Measurements from ENCODE around the gene SMIM8.

SMIM8 gene

DNA sequence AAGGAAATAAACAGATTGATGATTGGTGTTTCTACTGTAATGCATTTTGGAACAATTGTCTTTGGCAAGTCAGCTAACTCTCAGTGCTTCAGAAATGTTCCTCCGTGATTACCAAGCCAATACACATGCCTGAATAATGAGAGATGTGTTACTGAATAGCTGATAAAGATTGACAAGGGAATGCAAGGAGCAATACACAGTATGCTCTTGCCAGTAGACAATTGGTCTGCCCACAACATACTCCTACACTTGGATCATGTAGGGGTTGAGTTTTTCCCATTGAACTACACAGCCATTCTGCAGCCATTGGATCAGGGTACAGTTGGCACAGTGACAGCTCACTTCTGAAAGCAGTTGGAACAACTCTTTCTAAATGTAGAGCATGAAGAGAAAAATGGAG is 12.3 kb downstream of the SMIM8 start:
- no peak for DNase-seq (ENCODE audit: low spot score)

DNA sequence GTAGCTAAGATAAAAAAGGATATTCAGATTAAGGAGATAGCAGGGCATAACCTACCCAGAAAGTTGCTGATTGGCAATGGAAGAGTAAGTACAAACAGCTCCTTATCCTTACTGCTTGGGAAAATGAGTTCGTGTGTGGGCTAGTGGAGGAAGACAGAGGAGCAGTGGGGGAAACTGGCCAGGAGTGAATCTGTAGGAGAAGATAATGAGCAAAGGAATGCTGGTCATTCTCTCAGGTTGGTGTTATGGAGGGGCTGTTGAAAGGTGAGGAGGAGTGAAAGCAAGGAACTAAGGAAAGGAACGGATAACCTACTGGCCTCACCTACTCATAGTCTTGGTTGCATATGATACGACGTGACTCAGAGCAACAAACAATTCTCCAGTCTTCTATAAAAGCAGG is 14.0 kb downstream of the SMIM8 start:
- DNase-seq (ENCODE audit: low spot score), result no peak

DNA sequence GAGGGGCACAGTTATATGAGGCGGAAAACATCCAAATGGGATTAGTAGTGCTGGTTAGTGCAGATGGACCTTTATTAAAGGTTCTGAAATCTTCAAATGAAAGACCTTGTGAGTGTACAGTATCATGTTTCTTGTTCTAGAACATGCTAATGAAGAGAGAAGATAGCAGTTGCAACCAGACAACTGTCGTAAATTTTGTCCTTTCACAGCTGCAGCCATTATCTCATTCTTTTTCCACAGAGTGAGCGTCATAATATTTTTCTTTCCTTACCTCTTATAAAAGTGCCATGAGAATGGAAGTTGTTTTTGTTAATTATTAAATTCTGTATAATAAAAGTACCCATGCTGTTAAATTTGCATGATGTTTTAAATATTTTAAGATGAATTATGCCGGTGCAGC is 17.8 kb downstream of the SMIM8 start:
- DNase-seq (ENCODE audit: low spot score), result no peak

DNA sequence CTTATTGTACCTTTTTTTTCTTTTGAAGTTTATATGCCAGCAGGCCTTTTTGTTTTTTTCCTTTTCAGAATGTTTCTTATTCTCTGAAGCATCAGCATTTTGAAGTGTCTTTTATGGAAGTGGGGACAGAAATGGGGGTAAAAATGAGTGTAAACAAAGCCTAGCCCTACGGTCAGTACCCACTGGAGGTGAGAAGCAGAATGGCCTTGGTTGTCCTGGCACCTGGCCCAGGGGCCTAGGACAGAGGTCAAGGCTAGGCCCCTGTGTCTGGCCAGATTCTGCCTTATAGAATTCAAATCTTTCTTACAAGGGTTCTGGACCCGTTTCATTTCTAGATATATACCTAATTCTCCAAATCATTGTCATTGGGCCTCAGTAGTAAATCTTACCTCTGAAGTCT is 18.8 kb downstream of the SMIM8 start:
- DNase-seq (ENCODE audit: low spot score), result no peak

DNA sequence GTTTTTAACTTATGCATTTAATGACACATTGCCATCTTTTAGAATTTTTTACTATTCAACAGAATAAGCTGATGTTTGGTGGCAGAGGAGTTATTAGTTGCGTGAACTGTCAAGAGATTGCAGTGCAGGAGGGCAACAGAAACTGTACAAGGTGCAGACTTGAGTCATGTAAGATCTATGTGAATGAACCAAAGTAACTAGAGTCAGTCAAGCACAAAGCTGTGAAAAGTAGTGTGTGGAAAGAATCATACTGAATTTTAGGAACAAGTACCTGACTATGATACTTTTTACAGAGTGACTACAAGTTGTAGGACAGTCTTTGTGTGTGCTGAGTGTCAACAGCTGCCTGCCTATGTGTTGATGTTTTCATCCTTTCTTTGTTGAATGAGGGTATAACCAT is 19.5 kb downstream of the SMIM8 start:
- DNase-seq (ENCODE audit: low spot score), result no peak

DNA sequence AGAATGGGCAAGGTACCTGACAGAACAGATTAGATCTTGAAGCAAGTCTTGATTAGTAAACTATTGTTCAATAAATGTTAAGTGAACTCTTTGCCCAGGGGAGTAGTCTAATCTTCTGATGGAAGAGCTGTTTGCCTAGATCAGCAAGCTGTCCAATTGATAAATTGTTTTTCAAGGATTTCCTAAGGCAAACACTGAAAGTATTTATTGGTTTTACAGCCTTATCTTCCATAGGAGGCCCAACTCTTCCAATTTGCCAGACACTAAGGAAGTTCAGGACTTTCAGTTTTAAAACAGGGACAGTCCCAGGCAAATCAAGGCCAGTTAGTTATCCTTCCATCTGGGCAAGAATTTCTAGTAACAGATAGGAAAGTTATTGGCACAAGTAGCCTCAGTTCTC is 20.4 kb downstream of the SMIM8 start:
- DNase-seq (ENCODE audit: low spot score), result no peak

DNA sequence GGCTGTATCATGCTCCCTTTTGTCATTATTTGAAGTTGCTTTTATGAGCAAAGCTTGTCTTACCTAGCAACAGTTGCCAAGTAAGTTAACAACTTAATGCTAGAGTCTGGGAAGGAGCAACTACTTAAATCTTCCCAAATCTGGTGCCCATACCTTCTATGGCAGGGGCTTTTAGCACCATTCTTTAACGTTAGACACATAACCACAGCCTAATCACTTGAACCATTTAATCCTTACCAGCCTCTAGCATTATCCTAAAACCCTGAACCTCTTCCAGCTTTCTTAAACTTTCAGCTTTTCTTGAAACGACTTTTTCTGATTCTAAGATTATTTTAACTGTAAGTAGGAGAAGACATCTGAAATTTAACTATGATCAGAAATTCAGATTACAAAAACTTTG is 22.3 kb downstream of the SMIM8 start, which contains the start of gene C6orf163:
Gene C6orf163 (plus strand): TSS at position 83 of the 400 bp plus-strand sequence. CDS start 287 bp downstream, at position 370.
- no peak for DNase-seq (ENCODE audit: low spot score)

DNA sequence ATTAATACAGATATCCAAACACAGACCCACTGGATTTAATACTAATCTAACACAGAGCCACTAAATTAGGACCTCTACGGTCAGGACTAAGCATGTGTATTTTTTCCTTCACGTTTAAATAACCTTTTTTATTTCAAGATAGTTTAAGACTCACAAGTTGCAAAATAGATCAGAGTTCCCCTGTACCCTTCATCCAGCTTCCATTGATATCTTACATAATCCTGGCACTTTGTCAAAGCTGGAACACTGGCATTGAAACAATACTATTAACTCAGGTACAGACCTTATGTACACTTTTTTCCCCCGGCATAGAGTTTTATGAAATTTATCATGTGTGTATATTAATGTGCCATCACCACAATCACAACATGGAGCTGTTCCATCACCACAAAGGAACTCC is 24.3 kb downstream of the SMIM8 start:
- no peak for DNase-seq (ENCODE audit: low spot score)

DNA sequence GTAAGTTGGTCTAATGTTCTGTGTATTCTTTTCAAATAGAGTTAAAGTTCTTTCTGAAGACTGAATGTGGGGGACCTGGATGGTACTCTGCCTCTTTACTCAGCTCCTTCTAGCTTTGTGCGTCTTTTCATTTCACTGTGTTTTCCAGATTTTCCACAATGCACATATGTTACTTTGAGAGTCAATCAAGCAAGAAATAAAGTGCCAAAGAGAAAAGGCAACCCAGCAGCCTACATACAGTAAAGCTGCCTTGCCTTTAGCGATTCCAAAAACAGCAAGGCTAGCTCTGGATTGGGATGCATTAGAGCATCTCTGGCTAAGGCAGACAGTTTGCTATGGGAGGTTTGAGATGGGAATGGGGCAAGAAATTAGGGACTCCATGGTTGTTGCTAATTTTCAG is 27.5 kb downstream of the SMIM8 start:
- DNase-seq (ENCODE audit: low spot score), result no peak

DNA sequence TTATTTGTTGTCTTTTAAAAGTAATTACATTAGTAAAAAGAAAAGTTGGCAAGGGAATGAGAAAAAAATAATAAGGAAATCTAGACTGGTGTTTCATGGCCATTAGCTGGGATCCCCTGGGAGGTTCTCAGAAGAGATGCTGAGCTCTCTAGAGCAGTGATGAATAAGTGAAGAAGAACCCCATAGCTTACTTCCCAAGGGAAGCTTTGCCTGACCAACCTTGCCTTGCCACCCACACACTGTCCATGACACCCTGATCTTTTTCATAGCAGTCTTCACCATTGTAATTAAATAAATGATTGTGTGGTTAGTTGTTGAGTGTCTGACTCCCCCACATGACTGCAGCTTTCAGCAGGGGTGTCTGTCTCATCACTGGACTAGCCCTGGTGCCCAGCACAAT is 28.1 kb downstream of the SMIM8 start:
- DNase-seq (ENCODE audit: low spot score), result no peak

DNA sequence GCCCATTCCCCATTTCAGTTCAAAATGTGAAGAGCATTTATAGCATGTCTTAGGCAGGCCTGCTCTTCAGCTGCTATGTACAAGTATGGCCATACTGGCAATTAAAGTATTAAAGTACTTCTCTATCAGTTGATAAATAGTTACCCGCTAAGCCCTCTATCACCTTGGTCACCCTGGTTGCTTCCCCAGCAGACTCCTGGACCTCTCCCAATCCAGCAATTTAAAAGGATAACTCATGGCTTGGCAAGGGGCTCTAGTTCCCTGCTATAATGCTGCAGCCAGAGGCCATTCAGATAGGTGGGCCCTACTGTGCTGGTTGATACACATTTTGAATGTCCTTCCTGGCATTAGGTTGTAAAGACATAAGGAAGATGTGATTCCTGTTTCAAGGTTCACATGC is 29.2 kb downstream of the SMIM8 start:
- DNase-seq (ENCODE audit: low spot score), result no peak

DNA sequence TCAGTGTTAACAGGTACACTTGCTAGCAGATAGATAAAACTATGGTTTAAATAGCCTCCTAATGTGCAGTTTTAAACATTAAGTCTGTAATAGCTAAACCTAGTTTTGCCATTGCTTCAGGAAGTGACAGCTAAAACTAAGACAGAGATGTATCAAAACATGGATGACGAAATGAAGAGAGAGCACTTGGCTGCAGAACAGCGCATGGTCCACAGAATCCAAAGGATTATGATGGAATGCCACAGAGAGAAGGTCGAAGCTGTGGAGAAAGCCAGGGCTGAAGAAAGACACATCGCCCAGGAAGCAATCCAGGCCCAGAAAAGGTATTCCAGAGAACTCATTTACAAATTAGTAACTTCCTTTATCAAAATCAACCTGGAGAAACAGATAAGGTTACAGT is 33.8 kb downstream of the SMIM8 start:
- no peak for DNase-seq (ENCODE audit: low spot score)

DNA sequence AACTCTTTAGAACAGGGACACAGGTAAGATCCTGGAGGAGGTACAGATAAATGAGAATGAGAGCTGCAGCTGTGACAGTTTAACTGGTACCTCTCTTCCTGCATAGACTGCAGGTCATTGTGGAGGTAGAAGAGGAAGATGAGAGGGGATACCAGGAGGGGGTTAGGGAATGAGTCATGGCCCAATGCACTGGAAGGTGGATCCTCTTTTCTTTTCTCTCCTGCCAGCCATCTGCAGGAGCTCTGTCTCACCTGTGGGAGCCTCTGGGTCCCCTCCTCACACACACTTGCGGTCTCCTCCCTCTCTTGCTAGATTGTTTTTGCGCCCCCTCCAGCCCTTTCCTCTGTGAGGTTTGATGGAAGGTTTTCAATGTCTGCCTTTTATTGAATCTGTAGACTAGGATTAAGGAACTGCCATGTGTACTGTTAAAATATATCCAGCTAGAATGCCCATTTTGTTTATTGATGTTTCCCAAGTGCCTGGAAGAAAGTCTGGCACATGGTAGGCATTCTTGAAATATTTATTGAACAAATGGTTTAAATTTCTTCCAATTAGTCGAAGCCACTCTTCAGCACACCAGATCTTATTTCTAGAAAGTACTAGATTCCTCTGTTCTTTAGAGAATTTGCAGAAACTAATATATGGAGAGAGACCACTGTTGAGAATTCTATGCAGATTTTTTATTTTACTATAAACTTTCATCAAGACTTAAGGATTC is 35.2 kb downstream of the SMIM8 start:
- DNase-seq (ENCODE audit: low spot score), result no peak

DNA sequence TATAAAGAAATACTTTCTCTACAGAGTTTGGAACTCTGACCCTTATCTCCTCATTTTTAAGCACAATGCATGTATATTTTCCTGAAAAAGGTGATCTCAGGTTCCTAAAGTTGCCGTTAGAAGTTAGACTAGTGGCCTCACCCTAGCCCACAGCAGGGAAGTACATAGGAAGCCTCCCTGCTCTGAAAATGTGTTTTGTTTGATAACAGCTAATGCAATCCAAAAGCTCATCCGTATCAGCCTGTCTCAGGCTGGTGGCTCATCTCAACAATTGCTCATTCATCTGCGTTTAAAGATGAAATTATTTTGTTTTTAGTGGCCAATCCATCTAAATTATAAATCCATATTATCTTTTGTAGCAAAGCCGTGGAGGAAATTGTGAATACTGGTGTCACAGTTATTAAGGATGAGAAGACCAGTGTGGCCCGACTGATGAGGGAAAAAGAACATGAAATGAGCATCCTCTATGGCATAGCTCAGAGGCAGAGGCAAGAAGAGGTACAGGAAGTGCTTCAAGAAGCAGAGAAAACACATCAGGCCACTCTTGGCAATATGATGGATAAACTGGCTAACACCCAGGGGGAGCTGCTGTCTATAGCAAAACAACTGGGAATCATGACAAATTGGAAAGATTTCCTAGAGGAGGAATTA is 42.3 kb downstream of the SMIM8 start:
- DNase-seq (ENCODE audit: low spot score), result no peak

DNA sequence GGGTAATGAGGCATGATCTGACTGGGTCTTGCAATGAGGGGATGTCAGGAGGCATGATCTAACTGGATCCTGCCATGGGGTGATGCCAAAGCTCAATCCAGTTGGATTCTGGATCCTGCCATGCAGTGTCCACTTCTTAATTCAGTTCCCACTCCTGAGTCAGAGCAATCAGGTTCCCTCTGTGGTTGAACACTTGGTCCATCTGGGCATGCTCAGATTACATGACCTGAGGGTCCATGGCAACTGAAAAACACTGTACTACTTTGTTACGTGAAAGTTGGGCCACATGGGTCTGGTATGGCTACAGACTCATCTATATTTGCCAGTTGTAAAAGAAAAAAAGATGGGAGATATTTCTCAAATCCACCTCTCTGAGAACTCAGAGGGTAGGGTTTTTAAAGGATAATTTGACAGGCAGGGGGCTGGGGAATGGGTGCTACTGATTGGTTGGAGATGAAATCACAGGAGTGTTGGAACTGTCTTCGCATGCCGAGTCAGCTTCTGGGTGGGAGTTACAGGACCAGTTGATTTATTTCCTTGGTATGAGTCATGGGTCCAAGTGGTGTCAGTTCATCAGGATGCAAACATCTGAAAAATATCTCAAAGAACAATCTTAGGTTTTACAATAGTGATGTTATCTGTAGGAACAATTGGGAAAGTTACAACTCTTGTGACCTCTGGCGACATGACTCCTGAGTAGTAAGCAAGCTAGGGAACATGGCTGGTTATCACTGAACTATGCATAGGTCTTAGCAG is 43.9 kb downstream of the SMIM8 start:
- no peak for DNase-seq (ENCODE audit: low spot score)

DNA sequence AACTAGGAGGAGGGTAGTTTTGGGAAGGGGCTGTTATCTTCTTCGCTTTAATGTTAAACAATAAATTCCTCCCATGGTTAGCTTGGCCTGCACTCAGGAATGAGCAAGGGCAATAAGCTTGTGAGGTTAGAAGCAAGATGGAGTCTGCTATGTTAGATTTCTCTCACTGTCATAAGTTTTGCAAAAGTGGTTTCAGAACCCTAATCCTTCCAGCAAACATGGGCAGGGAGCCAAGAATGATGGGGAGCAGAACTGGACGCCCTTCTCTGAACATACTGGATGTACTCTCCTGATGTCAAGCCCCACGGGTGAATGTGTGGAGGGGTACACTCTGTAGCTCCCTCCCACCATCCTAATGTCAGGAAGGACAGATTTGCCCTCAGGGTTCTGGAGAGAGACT is 44.5 kb downstream of the SMIM8 start:
- no peak for DNase-seq (ENCODE audit: low spot score)

DNA sequence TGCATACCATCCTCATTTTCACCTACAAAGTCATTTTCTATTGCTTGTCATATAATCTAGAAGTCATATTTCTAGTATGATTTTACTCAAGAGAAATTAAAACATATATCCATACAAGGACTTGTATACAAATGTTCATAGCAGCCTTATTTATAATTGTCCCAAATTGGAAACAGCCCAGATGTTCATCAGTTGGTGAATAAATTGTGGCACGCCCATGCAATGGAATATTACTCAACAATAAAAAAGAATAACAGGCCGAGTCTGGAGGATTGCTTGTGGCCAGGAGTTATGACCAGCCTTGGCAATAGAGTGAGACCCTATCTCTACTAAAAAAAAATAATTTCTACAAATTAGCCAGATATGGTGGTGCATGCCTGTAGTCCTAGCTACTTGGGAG is 51.0 kb downstream of the SMIM8 start:
- no peak for DNase-seq (ENCODE audit: low spot score)

DNA sequence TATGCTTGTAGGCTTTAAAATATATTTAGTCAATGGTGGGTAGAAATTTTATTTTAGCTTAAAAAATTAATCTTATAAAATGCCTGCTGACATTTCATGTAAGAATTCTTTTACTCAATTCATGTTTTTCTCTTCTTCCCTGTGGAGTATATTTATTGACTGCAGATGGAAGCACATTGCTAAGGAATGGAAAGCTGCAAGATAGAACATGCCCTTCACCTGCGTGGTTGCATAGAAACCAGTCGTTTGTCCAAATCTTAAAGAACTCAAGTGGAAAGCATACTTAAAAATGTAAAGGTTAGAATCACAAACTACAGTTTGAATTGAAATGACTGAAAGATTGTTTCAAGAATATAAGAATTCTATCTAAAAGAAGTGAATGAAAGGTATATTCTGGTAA is 52.9 kb downstream of the SMIM8 start:
- no peak for DNase-seq (ENCODE audit: low spot score)

DNA sequence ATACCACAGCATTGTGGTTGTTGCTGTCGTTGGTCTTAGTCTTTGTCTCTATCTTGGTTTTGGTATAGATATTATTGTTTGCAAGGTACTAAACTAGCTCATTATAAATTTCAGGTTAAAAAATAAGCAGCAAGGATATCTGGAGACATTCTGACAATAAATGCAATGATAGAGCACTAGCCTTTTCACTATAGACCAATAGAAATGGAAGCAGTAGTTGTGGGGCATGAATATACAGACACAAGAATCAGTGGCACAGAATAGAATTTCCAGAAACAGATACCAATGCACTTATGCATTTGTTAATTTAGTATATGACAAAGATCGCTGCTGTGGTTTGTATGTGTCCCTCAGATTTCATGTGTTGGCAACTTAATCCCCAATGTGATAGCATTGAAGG is 54.3 kb downstream of the SMIM8 start:
- no peak for DNase-seq (ENCODE audit: low spot score)

DNA sequence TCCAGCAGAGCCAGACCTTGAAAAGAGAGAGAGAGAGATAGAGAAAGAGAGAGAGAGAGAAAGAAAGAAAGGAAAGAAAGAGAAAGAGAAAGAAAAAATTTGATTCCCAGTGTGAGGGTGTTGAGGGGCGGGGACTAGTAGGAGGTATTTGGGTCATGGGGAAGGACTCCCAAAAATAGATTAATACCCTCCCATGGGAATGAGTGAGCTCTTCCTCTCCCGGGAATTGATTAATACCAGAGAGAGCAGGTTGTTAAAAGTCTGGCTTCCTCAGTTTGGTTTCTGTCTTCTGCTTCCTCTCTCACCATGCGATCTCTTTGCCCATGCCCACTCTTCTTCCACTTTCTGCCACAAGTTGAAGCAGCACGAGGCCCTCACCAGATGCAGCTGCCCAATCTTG is 56.6 kb downstream of the SMIM8 start:
- no peak for DNase-seq (ENCODE audit: low spot score)

DNA sequence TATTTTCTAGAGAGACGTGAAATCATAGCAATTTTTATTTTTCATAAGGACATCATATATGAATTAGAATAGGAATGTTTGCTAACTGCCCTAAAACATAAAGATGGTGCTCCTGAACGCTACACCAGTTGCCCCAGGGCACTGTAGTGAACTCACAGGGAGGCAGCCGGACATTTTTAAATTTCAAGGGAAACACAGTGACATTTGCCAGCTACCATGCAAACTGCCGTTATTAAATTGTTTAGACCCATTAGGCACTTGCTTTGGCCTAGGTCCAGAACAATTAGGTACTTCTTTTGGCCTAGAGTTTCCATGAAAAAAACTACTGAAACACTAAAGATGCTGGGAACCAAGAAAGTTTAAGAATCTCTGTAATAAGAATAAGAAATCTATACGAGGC is 60.5 kb downstream of the SMIM8 start:
- no peak for DNase-seq (ENCODE audit: low spot score)

DNA sequence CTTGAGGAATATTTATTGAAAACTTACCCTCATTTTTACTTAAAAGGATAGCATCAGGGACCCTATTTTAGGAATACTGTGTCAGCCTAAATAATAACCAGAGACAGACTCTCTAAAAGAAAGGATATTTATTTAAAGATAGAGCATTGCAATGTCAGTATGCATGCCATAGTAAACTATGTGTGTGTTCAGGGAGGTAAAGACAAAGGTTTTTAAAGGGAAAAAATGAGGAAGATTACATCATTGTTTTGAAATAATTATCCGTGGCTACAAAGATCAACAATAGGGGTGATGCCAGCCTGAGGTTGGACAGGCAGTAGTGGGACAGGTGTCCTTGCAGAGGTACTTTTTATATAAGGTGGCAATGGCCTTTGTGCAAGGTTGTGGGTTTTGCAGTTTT is 61.6 kb downstream of the SMIM8 start:
- DNase-seq (ENCODE audit: low spot score), result no peak

DNA sequence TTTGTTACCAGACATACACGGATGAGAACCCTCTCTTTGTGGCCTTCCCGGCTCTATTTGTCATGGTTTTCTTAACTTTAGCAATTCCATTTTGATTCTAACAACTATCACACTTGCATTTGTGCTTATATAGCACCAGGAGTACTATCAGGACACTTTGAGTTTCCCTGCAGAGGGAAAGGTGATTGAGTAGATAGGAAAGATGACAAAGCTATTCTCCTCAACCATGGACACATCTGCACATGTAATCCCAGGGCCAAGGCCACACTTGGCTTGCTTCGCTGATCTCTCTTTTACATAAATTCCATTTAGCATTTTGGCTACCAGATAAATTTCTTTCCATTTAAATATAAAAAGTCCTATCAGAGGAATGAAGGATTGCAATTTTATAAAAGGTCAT is 62.1 kb downstream of the SMIM8 start:
- no peak for DNase-seq (ENCODE audit: low spot score)

Measured in CD4-positive, alpha-beta T cell treated with Interleukin-6 at 100 ng/mL for 8 hours (primary cell).